Measurements from ENCODE around the gene SRM. TPM values are rescaled to one million over a fixed set of nuclear protein-coding genes. Genes with fewer than 3 reads are reported as not detected.
A peak's percentile ranks its signal among the peaks of the same experiment; 100 is the strongest.

Gene SRM
- total and polyA plus RNA-seq, 8 donors, result 35.2 to 123 (median 55.1) TPM

DNA sequence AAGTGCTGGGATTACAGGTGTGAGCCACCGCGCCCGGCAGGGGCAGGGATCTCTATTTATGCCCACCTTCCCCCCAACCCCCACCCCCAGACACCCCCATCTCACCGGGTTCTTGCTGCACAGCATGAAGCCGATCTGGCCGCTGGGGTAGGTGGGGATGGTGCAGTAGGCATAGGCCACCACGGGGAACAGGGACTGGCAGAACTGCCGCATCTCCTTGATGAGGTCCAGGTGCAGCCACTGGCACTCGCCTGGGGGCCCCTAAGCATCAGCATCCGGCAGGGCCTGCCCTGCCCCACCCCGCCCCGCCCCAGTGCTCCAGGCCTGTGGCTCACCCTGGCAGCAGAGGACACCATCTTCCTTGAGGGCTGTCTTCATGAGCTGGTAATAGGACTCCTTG is 4.1 kb downstream of the SRM start:
- DNase-seq (no peak), ATAC-seq (no peak)
- H3K4me3 ChIP-seq, result no peak overlapping the region
- TF ChIP-seq, protein P1, sequence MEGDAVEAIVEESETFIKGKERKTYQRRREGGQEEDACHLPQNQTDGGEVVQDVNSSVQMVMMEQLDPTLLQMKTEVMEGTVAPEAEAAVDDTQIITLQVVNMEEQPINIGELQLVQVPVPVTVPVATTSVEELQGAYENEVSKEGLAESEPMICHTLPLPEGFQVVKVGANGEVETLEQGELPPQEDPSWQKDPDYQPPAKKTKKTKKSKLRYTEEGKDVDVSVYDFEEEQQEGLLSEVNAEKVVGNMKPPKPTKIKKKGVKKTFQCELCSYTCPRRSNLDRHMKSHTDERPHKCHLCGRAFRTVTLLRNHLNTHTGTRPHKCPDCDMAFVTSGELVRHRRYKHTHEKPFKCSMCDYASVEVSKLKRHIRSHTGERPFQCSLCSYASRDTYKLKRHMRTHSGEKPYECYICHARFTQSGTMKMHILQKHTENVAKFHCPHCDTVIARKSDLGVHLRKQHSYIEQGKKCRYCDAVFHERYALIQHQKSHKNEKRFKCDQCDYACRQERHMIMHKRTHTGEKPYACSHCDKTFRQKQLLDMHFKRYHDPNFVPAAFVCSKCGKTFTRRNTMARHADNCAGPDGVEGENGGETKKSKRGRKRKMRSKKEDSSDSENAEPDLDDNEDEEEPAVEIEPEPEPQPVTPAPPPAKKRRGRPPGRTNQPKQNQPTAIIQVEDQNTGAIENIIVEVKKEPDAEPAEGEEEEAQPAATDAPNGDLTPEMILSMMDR (IDR thresholded peaks at IDR 0.05), result no peak
- intact Hi-C loops (cut with DNase I), result no loop called here
- peaks cover 0 to 43% of the 10 kb centered on the region in 2 donors for H3K36me3 ChIP-seq
- H3K27ac ChIP-seq, result no peak overlapping the region
- no peaks in the 10 kb centered on the region for H3K9me3 ChIP-seq
- peaks cover 0 to 8% of the 10 kb centered on the region in 2 donors for H3K27me3 ChIP-seq
- H3K4me1 ChIP-seq, result peaks cover 8 to 32% of the 10 kb centered on the region in 2 donors

DNA sequence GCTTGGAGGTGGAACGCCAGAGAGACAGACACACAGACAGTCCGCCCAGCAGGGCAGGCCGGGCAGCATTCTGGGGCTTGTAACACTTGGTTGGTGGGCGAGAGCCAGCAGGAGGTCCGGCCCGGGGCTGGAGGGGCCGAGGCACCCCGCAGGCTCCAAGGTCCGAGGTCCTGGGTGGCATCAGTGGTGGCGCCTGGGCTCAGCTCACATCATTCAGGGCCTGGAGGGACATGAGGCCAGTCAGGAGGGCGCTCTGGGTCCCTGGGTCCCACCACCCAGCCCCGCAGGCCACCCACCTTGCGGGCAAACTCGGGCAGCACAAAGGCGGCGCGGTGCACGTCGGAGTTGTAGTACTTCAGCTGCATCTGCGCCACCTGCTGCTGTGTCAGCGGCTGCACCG is 5.2 kb downstream of the SRM start:
- TF ChIP-seq, protein P1 (IDR thresholded peaks at IDR 0.05), result no peak
- intact Hi-C loops (cut with DNase I), result no loop called here

DNA sequence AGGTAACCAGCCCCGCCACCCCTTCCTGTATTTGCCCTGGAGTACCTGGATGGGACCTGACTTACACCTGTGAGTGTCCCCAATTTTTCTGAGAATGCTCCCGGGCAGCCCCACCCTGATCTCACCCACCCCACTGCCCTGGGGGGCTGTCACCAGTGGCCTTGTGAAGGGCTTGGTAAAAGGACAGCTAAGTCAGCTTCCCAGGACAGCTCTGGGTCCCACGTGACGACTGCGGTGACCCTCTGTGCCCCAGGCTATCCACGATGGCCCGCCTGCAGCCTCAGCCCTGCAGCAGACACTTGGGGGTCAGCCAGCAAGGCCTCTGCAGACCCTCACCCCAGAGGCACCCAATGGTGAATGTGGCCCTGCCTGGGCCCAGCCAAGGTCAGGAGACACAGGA is 5.6 kb downstream of the SRM start:
- H3K9me3 ChIP-seq, result no peaks in the 10 kb centered on the region
- H3K27ac ChIP-seq, result no peak overlapping the region
- peaks cover 8 to 23% of the 10 kb centered on the region in 2 donors for H3K4me1 ChIP-seq
- no peak overlapping the region for H3K4me3 ChIP-seq
- DNase-seq (no peak), ATAC-seq (no peak)
- intact Hi-C loops (cut with DNase I), result no loop called here
- peaks cover 0 to 8% of the 10 kb centered on the region in 2 donors for H3K27me3 ChIP-seq
- peaks cover 0 to 43% of the 10 kb centered on the region in 2 donors for H3K36me3 ChIP-seq
- TF ChIP-seq, protein P1 (IDR thresholded peaks at IDR 0.05), result no peak

More for the DNA sequence above, 5.2 kb downstream of the SRM start:
- H3K27ac ChIP-seq, result no peak overlapping the region
- no peaks in the 10 kb centered on the region for H3K9me3 ChIP-seq
- H3K27me3 ChIP-seq, result peaks cover 0 to 8% of the 10 kb centered on the region in 2 donors
- H3K4me3 ChIP-seq, result no peak overlapping the region
- H3K36me3 ChIP-seq, result peaks cover 0 to 43% of the 10 kb centered on the region in 2 donors
- H3K4me1 ChIP-seq, result peaks cover 8 to 27% of the 10 kb centered on the region in 2 donors
- ATAC-seq (no peak), DNase-seq (no peak)

DNA sequence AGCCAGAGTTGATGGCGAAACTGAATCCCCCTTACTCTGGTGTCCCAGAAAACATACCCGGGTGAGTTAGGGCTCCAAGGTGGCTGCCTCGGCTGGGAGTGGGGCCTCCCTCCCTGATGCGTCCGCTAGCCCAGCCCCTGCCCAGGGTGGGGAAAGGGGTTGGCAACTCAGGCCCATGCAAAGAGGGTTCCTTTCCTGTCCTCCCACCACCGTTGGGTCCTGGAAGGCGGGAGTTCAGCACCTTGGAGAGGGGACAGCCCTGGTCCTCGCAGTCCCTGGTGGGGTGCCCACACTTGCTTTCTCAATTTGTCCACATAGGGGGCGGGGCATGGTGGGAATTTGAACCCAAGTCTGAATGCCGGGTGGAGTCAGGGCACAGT is 6.1 kb downstream of the SRM start:
- intact Hi-C loops (cut with DNase I), result no loop called here
- peaks cover 0 to 43% of the 10 kb centered on the region in 2 donors for H3K36me3 ChIP-seq
- H3K4me1 ChIP-seq, result peaks cover 3 to 19% of the 10 kb centered on the region in 2 donors
- peaks cover 0 to 8% of the 10 kb centered on the region in 2 donors for H3K27me3 ChIP-seq
- DNase-seq, result no peak
- ATAC-seq, result peak; percentile 38
- H3K4me3 ChIP-seq, result no peak overlapping the region
- no peaks in the 10 kb centered on the region for H3K9me3 ChIP-seq
- H3K27ac ChIP-seq, result no peak overlapping the region
- TF ChIP-seq, protein P1 (IDR thresholded peaks at IDR 0.05), result no peak

DNA sequence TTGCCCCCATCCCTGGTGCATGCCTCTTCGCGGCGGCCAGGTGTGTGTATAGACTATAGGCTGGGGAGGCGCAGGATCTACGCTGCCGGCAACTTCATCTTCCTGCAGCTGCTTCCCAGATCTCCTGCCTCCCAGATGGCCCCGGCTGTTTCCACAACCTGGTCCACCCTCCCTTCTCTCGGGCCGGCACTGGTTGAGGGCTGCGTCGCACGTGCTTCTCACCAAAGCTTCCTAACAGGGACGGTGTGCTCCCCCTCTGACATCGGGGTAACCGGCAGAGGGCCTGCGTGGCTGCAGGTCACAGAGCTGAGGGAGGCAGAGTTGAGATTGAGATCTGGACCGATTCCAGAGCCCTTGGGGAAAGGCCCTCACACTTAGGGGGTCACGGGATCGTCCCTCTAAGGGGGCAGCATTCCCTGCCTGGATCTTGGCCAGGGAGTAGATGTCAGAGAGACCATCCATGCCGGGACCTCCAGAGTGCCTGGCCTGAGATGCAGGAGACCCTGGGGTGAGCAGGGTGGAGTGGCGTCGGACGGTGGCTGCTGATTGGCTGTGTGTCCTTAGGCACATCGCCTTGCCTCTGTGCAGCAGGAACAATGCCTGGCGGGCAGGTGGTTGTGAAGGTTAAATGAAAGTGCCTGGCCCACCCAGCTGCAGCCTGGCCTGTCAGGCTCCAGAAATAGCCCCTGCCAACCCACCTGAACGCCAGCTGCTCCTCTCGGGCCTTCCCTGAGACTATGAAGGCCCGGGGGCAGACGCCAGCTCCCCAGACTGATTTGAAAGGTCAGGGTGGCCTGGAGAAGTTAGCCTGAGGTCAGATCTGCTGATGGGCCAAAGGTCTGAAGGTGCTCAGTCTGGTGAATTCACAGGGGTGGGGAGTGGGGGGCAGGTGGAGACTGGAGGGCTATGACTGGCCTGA is 6.7 kb downstream of the SRM start:
- H3K4me3 ChIP-seq, result no peak overlapping the region
- peaks cover 0 to 8% of the 10 kb centered on the region in 2 donors for H3K27me3 ChIP-seq
- ATAC-seq (peak; percentile 16), DNase-seq (no peak)
- peaks cover 0 to 13% of the 10 kb centered on the region in 2 donors for H3K4me1 ChIP-seq
- TF ChIP-seq, protein P1 (IDR thresholded peaks at IDR 0.05), result no peak
- H3K27ac ChIP-seq, result no peak overlapping the region
- intact Hi-C loops (cut with DNase I), result no loop called here
- peaks cover 0 to 43% of the 10 kb centered on the region in 2 donors for H3K36me3 ChIP-seq
- H3K9me3 ChIP-seq, result no peaks in the 10 kb centered on the region

Data from left lung (tissue), 10 donors.